22Rv1 (cell line): ENCODE results near the gene FAXC.
A peak's percentile ranks its signal among the peaks of the same experiment; 100 is the strongest.
"Not testable (repeated sequence)": the region's sequence is repeated elsewhere in the genome, so short reads cannot be mapped to it uniquely, and the experiment has no call there.

Experiments
- H3K27ac ChIP-seq: fragments of 450-650 bp; 2 replicates; pipeline ENCODE4 v1.5.1; 2017
- ZFX ChIP-seq: fragments of 450-650 bp; IDR thresholded peaks from 2 replicates; pipeline ENCODE4 v1.6.1; 2017; ENCODE audit warnings: antibody characterized with exemption, borderline replicate concordance
- TF ChIP-seq, protein P1 (sequence below): fragments of 450-650 bp; IDR thresholded peaks from 2 replicates; pipeline ENCODE4 v1.5.1; 2017; ENCODE audit warnings: mild to moderate bottlenecking

Gene FAXC

DNA sequence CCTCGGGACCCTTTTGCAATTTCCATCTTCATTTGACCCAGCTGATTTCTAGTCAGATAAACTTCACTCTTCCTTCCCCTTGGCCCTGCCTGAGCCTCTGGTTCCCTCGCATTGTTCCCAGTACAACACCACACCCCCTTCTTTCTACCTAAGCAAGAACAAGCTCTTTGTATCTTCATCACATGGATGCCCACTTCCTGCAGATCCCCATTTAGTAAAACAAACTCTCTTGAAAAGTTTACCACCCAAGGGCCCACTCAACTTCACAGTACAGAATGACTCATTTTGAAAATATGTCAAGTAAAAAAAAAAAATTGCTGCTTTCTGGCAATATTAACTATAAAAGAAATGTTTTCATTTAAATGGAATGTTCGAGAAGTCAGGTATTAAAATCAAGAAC is 5.2 kb downstream of the FAXC start:
- TF ChIP-seq, protein P1, sequence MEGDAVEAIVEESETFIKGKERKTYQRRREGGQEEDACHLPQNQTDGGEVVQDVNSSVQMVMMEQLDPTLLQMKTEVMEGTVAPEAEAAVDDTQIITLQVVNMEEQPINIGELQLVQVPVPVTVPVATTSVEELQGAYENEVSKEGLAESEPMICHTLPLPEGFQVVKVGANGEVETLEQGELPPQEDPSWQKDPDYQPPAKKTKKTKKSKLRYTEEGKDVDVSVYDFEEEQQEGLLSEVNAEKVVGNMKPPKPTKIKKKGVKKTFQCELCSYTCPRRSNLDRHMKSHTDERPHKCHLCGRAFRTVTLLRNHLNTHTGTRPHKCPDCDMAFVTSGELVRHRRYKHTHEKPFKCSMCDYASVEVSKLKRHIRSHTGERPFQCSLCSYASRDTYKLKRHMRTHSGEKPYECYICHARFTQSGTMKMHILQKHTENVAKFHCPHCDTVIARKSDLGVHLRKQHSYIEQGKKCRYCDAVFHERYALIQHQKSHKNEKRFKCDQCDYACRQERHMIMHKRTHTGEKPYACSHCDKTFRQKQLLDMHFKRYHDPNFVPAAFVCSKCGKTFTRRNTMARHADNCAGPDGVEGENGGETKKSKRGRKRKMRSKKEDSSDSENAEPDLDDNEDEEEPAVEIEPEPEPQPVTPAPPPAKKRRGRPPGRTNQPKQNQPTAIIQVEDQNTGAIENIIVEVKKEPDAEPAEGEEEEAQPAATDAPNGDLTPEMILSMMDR: no peak
- no peak for TF ChIP-seq ZFX
- no peak overlapping the region for H3K27ac ChIP-seq

DNA sequence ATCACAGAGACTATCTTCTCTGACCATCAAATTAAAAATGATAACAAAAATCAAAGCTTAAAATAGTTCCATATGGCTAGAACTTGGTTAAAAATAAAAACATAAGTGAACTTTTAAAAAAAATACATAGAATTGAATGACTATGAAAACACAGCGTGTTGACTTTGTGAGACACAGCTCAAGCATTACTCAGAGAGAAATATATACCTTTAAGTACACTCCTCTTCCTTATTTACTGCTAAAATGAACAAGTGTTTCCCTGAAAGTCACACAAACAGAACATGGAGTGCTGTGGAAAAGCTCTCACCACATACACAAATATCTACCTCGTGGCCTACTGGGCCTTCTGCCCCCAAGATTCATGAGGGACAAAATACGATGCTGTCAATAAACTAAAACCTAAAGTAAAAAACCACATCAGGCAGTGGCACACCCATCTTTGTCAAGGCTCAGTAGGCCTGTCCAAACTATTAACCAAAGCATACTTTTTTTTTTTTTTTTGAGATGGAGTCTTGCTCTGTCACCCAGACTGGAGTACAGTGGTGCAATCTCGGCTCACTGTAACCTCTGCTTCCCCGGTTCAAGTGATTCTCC is 7.5 kb downstream of the FAXC start:
- no peak for TF ChIP-seq ZFX
- TF ChIP-seq, protein P1: no peak
- H3K27ac ChIP-seq: no peak overlapping the region

DNA sequence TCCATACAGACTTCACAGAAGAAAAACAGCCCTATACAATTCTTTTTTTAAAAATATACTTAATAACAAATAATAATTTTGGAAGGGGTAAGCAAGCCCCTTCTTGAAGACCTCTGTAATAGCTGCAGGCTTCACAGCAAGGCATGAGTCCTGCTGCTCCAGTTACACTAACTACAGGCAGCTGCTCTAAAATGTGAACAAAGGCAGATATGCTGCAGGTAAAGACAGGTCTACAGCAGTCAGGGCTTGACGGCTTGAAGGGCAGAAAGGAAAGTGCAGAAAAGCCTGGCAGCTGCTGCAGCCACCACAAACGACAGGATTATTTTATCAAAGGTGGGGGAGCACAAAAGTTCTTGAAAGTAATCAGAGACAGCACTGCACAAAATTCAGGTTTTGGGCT is 11.3 kb downstream of the FAXC start:
- TF ChIP-seq ZFX: no peak
- H3K27ac ChIP-seq: no peak overlapping the region

DNA sequence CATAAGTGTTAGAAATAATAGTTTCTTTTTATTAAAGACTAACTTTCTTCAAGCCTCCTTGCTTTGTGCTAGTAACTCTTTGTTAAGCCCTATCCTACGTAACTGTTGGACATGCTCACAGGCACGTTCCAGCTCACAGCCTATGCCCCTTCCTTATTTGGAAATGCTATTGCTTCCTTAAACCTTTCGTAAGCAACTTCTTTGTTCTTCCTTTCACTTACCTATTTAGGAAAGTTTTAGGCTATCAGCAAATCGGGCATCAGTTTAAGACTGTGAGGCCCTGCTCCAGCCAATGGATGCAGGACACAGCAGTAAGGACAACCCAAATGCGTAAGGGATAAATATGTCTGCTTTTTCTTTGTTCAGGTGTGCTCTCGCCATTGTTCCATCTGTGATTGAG is 14.2 kb downstream of the FAXC start:
- not testable (repeated sequence) for H3K27ac ChIP-seq

DNA sequence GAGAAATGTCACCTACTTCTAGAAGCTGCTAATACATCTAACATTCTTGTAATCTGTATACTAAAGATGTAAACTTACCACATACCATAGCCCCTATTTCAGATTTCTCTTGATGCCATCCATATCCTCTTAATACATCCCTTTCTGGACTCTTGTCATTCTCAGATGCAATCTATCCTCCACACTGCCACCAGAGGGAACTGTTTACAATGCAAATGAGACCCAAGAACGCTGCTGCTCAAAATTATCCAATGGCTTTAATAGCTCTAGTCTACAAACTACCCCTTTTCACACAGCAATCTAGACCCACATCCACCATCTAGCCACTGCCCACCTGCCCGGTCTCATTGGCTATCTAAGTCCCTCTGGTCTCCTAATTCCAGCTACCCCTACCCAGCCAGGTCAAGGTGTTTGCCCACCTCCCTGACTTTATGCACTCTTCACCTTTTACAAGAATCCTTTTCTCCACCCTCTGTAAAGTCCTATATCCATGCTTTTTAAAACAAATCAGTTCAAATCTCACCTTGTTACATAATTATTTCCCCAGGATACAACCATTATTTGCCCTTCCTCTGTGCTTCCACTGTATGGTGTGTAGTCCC is 14.8 kb downstream of the FAXC start:
- H3K27ac ChIP-seq: no peak overlapping the region
- TF ChIP-seq, protein P1: peak; percentile 77
- no peak for TF ChIP-seq ZFX

DNA sequence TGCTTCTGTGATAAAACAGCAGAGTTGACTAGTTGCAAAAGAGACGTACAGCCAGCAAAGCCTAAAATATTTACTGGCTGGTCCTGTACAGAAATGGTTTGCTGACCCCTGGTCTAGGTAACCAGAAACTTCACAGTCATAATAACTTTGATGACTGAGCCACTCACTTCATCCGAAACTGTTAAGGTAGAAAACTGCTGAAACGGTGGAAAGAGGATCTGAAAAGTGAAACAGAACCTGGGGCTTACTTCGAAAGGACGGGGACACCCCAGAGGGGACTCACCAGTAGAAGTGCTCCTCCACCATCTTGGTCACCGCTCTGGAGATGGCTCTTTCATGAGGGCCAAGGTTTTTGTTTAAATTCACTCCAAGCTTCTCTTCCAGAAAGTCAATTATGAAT is 16.4 kb downstream of the FAXC start:
- H3K27ac ChIP-seq: no peak overlapping the region
- TF ChIP-seq, protein P1: no peak
- no peak for TF ChIP-seq ZFX

DNA sequence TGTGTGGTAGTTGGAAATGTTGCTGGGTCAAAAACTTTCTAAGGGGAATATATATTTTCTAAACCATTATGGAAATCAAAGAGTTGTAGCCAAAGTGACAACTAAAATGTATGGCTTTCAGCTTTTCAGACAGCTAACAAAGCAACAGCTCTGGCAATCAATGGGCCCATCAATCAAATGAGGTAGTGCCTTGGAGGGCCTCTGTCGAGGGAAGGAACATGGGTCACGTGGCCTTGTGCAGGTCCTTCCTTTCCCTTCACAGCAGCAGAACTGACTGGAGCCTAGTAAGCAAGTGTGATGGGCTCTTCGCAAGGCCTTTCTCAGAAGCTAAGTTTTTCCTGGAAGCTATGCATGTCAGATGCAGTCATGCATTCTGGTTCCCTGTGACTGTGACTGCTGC is 17.9 kb downstream of the FAXC start:
- no peak for TF ChIP-seq ZFX
- TF ChIP-seq, protein P1: no peak

DNA sequence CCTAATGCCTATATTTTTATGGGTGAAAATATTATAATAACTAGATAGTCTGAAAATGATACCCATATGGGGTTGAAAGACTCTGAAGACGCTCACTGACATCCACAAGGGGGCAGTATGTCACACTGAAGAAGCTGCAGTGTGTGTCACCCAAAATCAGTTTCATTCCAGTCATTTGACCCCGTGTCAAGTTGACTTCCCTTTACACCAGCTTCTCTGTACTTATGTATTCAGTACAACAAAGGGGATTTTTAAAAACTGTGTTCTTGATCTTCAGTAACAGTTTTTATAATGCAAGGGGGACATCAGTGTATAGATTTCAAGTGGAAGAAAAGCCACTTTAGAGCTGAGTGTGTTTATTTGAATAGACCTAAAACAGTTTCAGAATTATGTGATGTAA is 19.3 kb downstream of the FAXC start:
- H3K27ac ChIP-seq: no peak overlapping the region
- TF ChIP-seq, protein P1: peak; percentile 88
- TF ChIP-seq ZFX: no peak

More for the DNA sequence above, 17.9 kb downstream of the FAXC start:
- no peak overlapping the region for H3K27ac ChIP-seq
